Measurements from ENCODE around the gene ALKBH4. TPM values are rescaled to one million over a fixed set of nuclear protein-coding genes. Genes with fewer than 3 reads are reported as not detected.

The ALKBH4 gene
- polyA plus RNA-seq, 1 of the 3 experiments (the other 2 are of a cell fraction), result 18.1 TPM

- ChIA-PET CTCF (interaction anchor here (0.6 to 3.6 kb wide), 9 partner anchors 11 to 63 kb away, joined by 3 to 19 read pairs (median 4); no protein-coding TSS in a partner anchor), POLR2A (interaction anchor here (1.3 kb wide), 1 partner anchor 183 kb away, joined by 4 read pairs; no protein-coding TSS in a partner anchor)
- Histone ChIP-seq H4K20me1 (ENCODE audit: insufficient read depth) (peaks cover 4% of the 10 kb centered on the region; the same call in 1 of the 2 replicates), H3K79me2 (ENCODE audit: insufficient read depth) (peaks cover 32% of the 10 kb centered on the region), H3K27me3 (ENCODE audit: insufficient read depth) (no peaks in the 10 kb centered on the region), H3K36me3 (replicated peaks in 1 of 2; ENCODE audit: control insufficient read depth in 1 of 2, insufficient read depth in 2 of 2, low read length in 1 of 2) (peaks cover 28 to 45% of the 10 kb centered on the region in 2 experiments), H3K9ac (no peak overlapping the region), H3K27ac (ENCODE audit: low read depth in 2 of 2, low read length in 1 of 2) (no peak overlapping the region; a peak in 1 of 4 replicates), H3F3A (replicated peaks; ENCODE audit: insufficient read depth) (peaks cover 5% of the 10 kb centered on the region), H2AFZ (ENCODE audit: low read depth) (no peak overlapping the region), H3K4me2 (no peak overlapping the region), H3K9me2 (no peaks in the 10 kb centered on the region), H3K4me3 (ENCODE audit: low read depth in 2 of 2, low read length in 1 of 2) (no peak overlapping the region), H3K9me3 (no peaks in the 10 kb centered on the region), H3K4me1 (ENCODE audit: control insufficient read depth in 1 of 2, insufficient read depth in 2 of 2, low read depth in 1 of 2, low read length in 1 of 2) (peaks cover 5 to 11% of the 10 kb centered on the region in 2 experiments; a peak in 2 of 4 replicates)
- 90% methylated on average over 21 of the region's 24 CpGs for WGBS (ENCODE audit: low lambda C conversion rate)
- TF ChIP-seq USF2 (IDR thresholded peaks at IDR 0.05; ENCODE audit: borderline replicate concordance, low read depth, low read length) (no peak), SMC3 (IDR thresholded peaks at IDR 0.05; ENCODE audit: low read depth, low read length) (no peak), POLR2AphosphoS5 (IDR thresholded peaks at IDR 0.05; ENCODE audit: low read depth, low read length) (no peak), RFX5 (IDR thresholded peaks at IDR 0.05; ENCODE audit: low read length) (no peak), YY1 (IDR thresholded peaks at IDR 0.05; ENCODE audit: low read depth) (no peak)
- no peak for DNase-seq
Measured at GRCh38 chr7:102467581-102468477, 3.2 kb upstream of the ALKBH4 start.

GRCh38 chr7:102466097-102466496, 1.4 kb upstream of the ALKBH4 start:
- peaks cover 4% of the 10 kb centered on the region; the same call in 1 of the 2 replicates for H4K20me1 ChIP-seq (ENCODE audit: insufficient read depth)
- H3K27me3 ChIP-seq (ENCODE audit: insufficient read depth), result no peaks in the 10 kb centered on the region
- peak overlapping the region; percentile 90; the same call in 1 of the 2 replicates for H3K9ac ChIP-seq
- peaks cover 23 to 31% of the 10 kb centered on the region in 2 experiments for H3K36me3 ChIP-seq (replicated peaks in 1 of 2; ENCODE audit: control insufficient read depth in 1 of 2, insufficient read depth in 2 of 2, low read length in 1 of 2)
- ChIA-PET CTCF (interaction anchor here (0.8 to 3.6 kb wide), 9 partner anchors 10 to 187 kb away, joined by 3 to 19 read pairs (median 5); no protein-coding TSS in a partner anchor), POLR2A (interaction anchor here (1.2 to 2.6 kb wide), 4 partner anchors 11 to 181 kb away, joined by 3 to 12 read pairs (median 4); no protein-coding TSS in a partner anchor)
- WGBS (ENCODE audit: low lambda C conversion rate), result 95% methylated on average over 7 of the region's 7 CpGs
- no peak for DNase-seq
- H3K4me1 ChIP-seq (ENCODE audit: control insufficient read depth in 1 of 2, insufficient read depth in 2 of 2, low read depth in 1 of 2, low read length in 1 of 2), result peaks cover 5 to 11% of the 10 kb centered on the region in 2 experiments; a peak in 2 of 4 replicates
- no peaks in the 10 kb centered on the region for H3K9me3 ChIP-seq
- peak overlapping the region; percentile 89 for H3K4me2 ChIP-seq
- TF ChIP-seq PBX3 (IDR thresholded peaks at IDR 0.05), result no peak
- no peak for TF ChIP-seq RCOR1 (IDR thresholded peaks at IDR 0.05; ENCODE audit: low read length)
- no peaks in the 10 kb centered on the region for H3K9me2 ChIP-seq
- H3F3A ChIP-seq (replicated peaks; ENCODE audit: insufficient read depth), result peaks cover 5% of the 10 kb centered on the region
- no peak overlapping the region for H3K27ac ChIP-seq (ENCODE audit: low read depth in 2 of 2, low read length in 1 of 2)
- H3K4me3 ChIP-seq (ENCODE audit: low read depth in 2 of 2, low read length in 1 of 2), result peak overlapping the region; percentile 86 to 99
- no peak overlapping the region for H2AFZ ChIP-seq (ENCODE audit: low read depth)
- peaks cover 49% of the 10 kb centered on the region for H3K79me2 ChIP-seq (ENCODE audit: insufficient read depth)

Measured in SK-N-SH (cell line).